ENCODE results near the gene MANBA. TPM values are rescaled to one million over a fixed set of nuclear protein-coding genes. Genes with fewer than 3 reads are reported as not detected.

Gene MANBA
- total RNA-seq, 3 donors from 2014 or later (not counting 1 experiment from before 2014, with no cell fraction given) = 38.1 to 43.2 (median 40.8) TPM

DNA sequence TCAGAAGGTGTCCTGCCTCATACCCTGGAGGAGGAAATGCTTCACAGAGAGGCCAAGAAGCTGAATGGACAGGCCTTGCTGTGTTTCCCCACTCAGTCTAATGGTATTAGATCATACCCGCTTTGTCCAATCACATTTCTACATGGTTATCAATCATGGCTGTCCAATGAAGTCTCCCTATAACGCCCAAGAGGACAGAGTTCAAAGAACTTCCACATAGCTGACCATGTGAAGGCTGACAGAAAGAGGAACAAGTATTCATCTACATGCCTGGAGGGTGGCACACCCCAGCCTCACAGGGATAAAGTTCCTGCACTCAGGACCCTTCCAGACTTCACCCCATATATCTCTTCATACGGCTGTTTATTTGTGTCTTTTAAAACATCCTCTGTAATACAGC is 123.4 kb downstream of the MANBA start:
- intact Hi-C loops (cut with micrococcal nuclease) = no loop called here
- Mint-ChIP-seq H3K36me3 (no peaks in the 10 kb centered on the region), H3K9me3 (no peaks in the 10 kb centered on the region), H3K27ac (no peak overlapping the region), H3K4me1 (peaks cover 4% of the 10 kb centered on the region in 2 donors), H3K4me3 (no peak overlapping the region), H3K27me3 (ENCODE audit: low read depth in 2 of 2) (no peaks in the 10 kb centered on the region)
- WGBS (ENCODE audit: insufficient coverage) = 95% methylated on average over 3 of the region's 3 CpGs
- H3K4me1 ChIP-seq (ENCODE audit: control insufficient read depth, insufficient read depth, low read length) = peaks cover 8% of the 10 kb centered on the region
- no peak overlapping the region for H3K4me3 ChIP-seq (ENCODE audit: low read length)
- H3K9me3 ChIP-seq (ENCODE audit: control insufficient read depth, insufficient read depth, low read length) = no peaks in the 10 kb centered on the region
- TF ChIP-seq, protein P1, sequence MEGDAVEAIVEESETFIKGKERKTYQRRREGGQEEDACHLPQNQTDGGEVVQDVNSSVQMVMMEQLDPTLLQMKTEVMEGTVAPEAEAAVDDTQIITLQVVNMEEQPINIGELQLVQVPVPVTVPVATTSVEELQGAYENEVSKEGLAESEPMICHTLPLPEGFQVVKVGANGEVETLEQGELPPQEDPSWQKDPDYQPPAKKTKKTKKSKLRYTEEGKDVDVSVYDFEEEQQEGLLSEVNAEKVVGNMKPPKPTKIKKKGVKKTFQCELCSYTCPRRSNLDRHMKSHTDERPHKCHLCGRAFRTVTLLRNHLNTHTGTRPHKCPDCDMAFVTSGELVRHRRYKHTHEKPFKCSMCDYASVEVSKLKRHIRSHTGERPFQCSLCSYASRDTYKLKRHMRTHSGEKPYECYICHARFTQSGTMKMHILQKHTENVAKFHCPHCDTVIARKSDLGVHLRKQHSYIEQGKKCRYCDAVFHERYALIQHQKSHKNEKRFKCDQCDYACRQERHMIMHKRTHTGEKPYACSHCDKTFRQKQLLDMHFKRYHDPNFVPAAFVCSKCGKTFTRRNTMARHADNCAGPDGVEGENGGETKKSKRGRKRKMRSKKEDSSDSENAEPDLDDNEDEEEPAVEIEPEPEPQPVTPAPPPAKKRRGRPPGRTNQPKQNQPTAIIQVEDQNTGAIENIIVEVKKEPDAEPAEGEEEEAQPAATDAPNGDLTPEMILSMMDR (IDR thresholded peaks at IDR 0.05) = no peak
- DNase-seq = no peak
- H3K36me3 ChIP-seq (ENCODE audit: control insufficient read depth, insufficient read depth, low read length) = peaks cover 23% of the 10 kb centered on the region
- no peak overlapping the region for H3K27ac ChIP-seq (ENCODE audit: low read length)
- no peak for ATAC-seq
- H3K27me3 ChIP-seq (ENCODE audit: control insufficient read depth, insufficient read depth, low read length) = no peaks in the 10 kb centered on the region

GRCh38 chr4:102633100-102633499 is 127.7 kb downstream of the MANBA start:
- H3K27me3 Mint-ChIP-seq (ENCODE audit: low read depth in 2 of 2) = no peaks in the 10 kb centered on the region
- H3K4me1 Mint-ChIP-seq = peaks cover 18 to 31% of the 10 kb centered on the region in 2 donors
- Histone ChIP-seq H3K27me3 (ENCODE audit: control insufficient read depth, insufficient read depth, low read length) (no peaks in the 10 kb centered on the region), H3K4me3 (ENCODE audit: low read length) (no peak overlapping the region), H3K27ac (ENCODE audit: low read length) (no peak overlapping the region), H3K9me3 (ENCODE audit: control insufficient read depth, insufficient read depth, low read length) (no peaks in the 10 kb centered on the region), H3K4me1 (ENCODE audit: control insufficient read depth, insufficient read depth, low read length) (peaks cover 15% of the 10 kb centered on the region), H3K36me3 (ENCODE audit: control insufficient read depth, insufficient read depth, low read length) (peaks cover 27% of the 10 kb centered on the region)
- no peak for DNase-seq
- peaks cover 7% of the 10 kb centered on the region for H3K36me3 Mint-ChIP-seq
- whole genome bisulfite sequencing (ENCODE audit: insufficient coverage) = 82% methylated on average over 6 of the region's 6 CpGs
- H3K4me3 Mint-ChIP-seq = no peak overlapping the region
- TF ChIP-seq, protein P1 (IDR thresholded peaks at IDR 0.05) = no peak
- no peaks in the 10 kb centered on the region for H3K9me3 Mint-ChIP-seq
- intact Hi-C loops (cut with micrococcal nuclease) = no loop called here
- ATAC-seq = no peak
- H3K27ac Mint-ChIP-seq = no peak overlapping the region

DNA sequence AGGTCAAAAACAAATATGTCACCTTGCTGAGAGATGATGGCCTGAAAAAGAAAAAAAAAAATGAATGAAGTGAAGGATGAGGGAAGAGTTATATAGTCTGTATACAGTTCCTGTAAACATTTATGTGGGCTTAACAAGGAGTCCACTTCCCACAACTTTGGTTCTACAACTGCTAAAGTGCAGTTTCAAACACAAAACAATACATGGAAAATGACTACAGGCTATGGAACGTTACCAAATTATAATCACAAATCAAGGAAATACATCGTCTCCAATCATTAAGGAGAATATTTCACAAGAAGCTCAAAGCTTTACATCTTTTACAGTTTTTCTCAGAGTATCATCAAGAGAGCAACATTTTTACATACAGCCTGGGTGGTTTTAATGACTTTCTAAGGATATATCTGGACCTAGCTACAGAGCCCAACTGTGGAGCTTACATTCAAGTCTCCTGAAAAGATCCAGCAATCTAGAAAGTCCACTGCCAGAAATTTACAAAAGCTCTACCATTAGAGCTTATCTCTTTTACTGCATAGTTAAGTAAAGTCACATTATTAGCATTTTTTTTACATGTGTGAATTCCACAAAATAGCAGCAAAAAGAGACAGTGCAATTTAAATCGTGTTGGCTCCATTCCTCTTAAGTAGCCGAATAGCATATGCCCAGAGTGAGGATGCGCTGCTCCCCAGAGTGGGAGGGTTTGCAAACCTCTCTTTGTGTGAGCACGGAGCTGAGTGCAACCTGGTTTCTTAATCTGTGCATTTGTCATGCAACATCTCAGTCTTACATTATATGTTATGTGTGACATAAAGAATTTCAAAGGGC is 128.3 kb downstream of the MANBA start:
- Histone ChIP-seq H3K4me3 (ENCODE audit: low read length) (no peak overlapping the region), H3K27me3 (ENCODE audit: control insufficient read depth, insufficient read depth, low read length) (no peaks in the 10 kb centered on the region), H3K27ac (ENCODE audit: low read length) (no peak overlapping the region), H3K9me3 (ENCODE audit: control insufficient read depth, insufficient read depth, low read length) (no peaks in the 10 kb centered on the region), H3K36me3 (ENCODE audit: control insufficient read depth, insufficient read depth, low read length) (peaks cover 27% of the 10 kb centered on the region), H3K4me1 (ENCODE audit: control insufficient read depth, insufficient read depth, low read length) (peaks cover 15% of the 10 kb centered on the region)
- Mint-ChIP-seq H3K9me3 (no peaks in the 10 kb centered on the region), H3K4me1 (peaks cover 18 to 31% of the 10 kb centered on the region in 2 donors), H3K4me3 (no peak overlapping the region), H3K36me3 (peaks cover 7% of the 10 kb centered on the region), H3K27ac (peak overlapping the region in 1 of 2 donors; percentile 80), H3K27me3 (ENCODE audit: low read depth in 2 of 2) (no peaks in the 10 kb centered on the region)
- TF ChIP-seq, protein P1 (IDR thresholded peaks at IDR 0.05) = no peak
- DNase-seq = no peak
- intact Hi-C loops (cut with micrococcal nuclease) = no loop called here
- ATAC-seq = no peak
- 59% methylated on average over 5 of the region's 6 CpGs for WGBS (ENCODE audit: insufficient coverage)
